Amygdala (tissue), 56 donors: ENCODE measurements around the gene TEX54.

Source experiments
- DNase-seq, 56 donors: peaks; one replicate each; lab custom pipeline; 2025; lab: John Stamatoyannopoulos, UW

TEX54 gene

DNA sequence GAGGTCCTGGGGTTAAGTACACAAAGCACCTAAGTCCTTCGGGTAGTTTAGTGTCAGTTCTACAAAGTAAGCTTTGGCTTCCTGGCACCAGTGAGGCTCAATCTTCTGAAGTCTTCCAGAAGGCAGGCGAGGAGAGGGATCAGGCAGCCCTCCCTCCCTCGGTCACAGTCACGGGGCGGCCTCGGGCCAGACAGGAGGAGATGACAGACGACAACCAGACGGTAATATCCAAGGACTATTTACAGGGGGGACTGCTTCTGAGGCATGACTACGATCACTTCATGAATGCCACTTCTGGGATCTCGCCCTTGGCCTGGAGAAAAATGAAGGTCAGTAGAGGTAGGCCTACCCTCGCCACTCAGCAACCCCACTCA lies 40.5 kb downstream of the TEX54 start:
- no peak for DNase-seq

- peak; percentile 2 to 90 (median 76) for DNase-seq
Observed at GRCh38 chr11:62791501-62792201, 41.0 kb downstream of the TEX54 start, which contains the start of gene TMEM223. Gene TMEM223, minus strand, starts transcription at chr11:62792006. Its CDS starts 12 bp downstream, at chr11:62791994.

GRCh38 chr11:62789576-62789975 lies 43.1 kb downstream of the TEX54 start:
- no peak for DNase-seq

DNA sequence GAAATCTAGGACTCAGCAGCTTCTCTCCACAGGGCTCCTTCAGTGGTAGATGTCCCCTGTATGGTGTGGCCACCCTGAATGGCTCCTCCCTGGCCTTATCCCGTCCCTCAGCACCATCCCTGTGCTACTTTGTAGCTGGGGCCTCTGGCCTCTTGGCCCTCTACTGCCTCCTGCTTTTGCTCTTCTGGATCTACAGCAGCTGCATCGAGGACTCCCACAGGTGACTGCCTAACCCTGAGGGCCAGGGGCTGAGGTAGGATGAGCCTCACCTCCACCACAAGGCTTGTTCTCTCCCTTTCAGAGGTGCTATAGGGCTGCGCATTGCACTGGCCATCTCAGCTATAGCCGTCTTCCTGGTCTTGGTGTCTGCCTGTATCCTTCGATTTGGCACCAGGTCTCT lies 43.6 kb downstream of the TEX54 start:
- no peak for DNase-seq

- peak; percentile 40 to 99 (median 94) for DNase-seq
Observed at GRCh38 chr11:62787005-62787759, 45.5 kb downstream of the TEX54 start, which contains the start of gene TMEM179B. Gene TMEM179B, plus strand, starts transcription at chr11:62787402. Its CDS starts 30 bp downstream, at chr11:62787432.

GRCh38 chr11:62786318-62787004 lies 46.2 kb downstream of the TEX54 start:
- DNase-seq: peak in 55 of 56 donors; percentile 19 to 86 (median 62)

- DNase-seq: no peak
Observed at GRCh38 chr11:62782753-62783152, 49.9 kb downstream of the TEX54 start.
